ENCODE data around the gene FKBP8. TPM values are rescaled to one million over a fixed set of nuclear protein-coding genes. Genes with fewer than 3 reads are reported as not detected.

The FKBP8 gene
- total and polyA plus RNA-seq, 12 donors, result 26.3 to 816 (median 265) TPM

DNA sequence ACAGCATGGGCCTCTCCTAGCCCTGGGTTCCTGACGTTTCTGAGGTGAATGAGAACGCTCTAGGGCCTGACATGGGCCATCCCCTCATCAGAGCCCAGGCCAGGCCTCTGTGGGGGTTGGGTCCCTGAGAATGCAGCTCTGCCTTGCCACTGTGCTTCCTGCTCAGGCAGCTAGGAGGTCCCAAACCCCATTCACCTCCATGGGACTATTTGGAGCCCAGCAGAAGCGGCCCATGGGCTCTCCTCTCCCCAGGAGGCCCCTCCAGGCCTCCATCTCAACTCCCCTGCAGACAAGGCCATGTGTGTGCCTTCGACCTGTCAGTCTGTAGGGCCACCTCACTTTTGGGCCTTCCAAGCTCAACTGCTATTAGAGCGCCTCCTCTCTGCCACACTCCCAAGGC is 58.4 kb downstream of the FKBP8 start:
- DNase-seq, result no peak
- H3K36me3 ChIP-seq (replicated peaks in 1 of 2), result no peaks in the 10 kb centered on the region
- H3K27ac ChIP-seq, result no peak overlapping the region
- peaks cover 33 to 87% of the 10 kb centered on the region in 2 donors for H3K4me1 ChIP-seq (replicated peaks in 1 of 2)
- TF ChIP-seq, protein P1, sequence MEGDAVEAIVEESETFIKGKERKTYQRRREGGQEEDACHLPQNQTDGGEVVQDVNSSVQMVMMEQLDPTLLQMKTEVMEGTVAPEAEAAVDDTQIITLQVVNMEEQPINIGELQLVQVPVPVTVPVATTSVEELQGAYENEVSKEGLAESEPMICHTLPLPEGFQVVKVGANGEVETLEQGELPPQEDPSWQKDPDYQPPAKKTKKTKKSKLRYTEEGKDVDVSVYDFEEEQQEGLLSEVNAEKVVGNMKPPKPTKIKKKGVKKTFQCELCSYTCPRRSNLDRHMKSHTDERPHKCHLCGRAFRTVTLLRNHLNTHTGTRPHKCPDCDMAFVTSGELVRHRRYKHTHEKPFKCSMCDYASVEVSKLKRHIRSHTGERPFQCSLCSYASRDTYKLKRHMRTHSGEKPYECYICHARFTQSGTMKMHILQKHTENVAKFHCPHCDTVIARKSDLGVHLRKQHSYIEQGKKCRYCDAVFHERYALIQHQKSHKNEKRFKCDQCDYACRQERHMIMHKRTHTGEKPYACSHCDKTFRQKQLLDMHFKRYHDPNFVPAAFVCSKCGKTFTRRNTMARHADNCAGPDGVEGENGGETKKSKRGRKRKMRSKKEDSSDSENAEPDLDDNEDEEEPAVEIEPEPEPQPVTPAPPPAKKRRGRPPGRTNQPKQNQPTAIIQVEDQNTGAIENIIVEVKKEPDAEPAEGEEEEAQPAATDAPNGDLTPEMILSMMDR (IDR thresholded peaks at IDR 0.05), result no peak
- TF ChIP-seq POLR2A (IDR thresholded peaks at IDR 0.05), result no peak
- no peaks in the 10 kb centered on the region for H3K9me3 ChIP-seq (replicated peaks in 1 of 3)
- no peaks in the 10 kb centered on the region for H3K27me3 ChIP-seq
- 90 to 95% (median 93%) methylated on average over 4 to 5 of the region's 5 CpGs for WGBS, 4 donors
- H3K4me3 ChIP-seq, result no peak overlapping the region
- intact Hi-C loops (cut with DNase I), result no loop called here

DNA sequence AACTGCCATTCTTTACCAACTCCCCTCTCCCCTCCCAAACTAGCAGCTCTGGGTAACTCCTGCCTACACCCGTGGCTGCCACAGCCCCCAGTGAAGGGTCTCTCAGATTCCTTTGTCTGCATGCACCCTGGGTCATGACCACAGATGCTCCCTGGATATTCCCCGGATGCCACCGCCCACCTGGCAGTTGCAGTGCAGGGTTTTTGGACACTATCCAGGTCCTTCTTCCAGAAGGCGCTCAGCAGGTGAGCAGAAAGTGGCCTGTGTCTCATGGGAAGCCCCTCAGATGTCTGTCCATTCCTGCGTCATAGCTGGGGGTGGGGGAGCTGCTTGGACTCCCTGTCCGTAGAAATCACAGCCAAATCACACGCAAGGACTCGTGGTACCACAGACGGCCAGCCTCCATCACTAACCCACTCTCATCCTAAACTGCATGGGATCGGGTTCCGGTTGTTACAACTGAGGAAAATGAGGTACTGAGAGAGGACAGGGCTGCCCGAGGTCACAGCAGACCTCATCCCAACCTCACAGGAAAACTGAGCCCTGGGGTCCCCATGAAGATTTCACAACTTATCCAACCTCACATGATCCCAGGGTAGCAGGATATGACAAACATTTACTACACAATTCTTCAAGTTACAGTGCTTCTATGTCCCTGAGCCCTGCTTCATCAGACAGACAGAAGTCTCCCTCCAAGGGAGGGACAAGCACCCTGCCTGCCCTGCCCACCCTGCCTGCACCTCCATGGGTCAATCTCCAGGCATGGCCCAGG is 60.1 kb downstream of the FKBP8 start:
- 79 to 87% (median 81%) methylated on average over 12 of the region's 12 CpGs for WGBS, 4 donors
- DNase-seq, result no peak
- no peaks in the 10 kb centered on the region for H3K27me3 ChIP-seq
- no peak overlapping the region for H3K4me3 ChIP-seq
- TF ChIP-seq, protein P1 (IDR thresholded peaks at IDR 0.05), result no peak
- intact Hi-C loops (cut with DNase I), result no loop called here
- peaks cover 35 to 92% of the 10 kb centered on the region in 2 donors for H3K4me1 ChIP-seq (replicated peaks in 1 of 2)
- no peaks in the 10 kb centered on the region for H3K36me3 ChIP-seq (replicated peaks in 1 of 2)
- peak overlapping the region in 2 of 5 donors; percentile 15 to 21 for H3K27ac ChIP-seq
- H3K9me3 ChIP-seq (replicated peaks in 1 of 3), result no peaks in the 10 kb centered on the region

Other genes starting within 250 kb of the FKBP8 start
- 100 to 1,000 TPM; 107 to 290 (median 169) TPM for gene LSM4, start 220.5 kb downstream of the FKBP8 start, total RNA-seq
- 100 to 1,000 TPM; 105 to 195 (median 120) TPM for gene LSM4, start 220.5 kb downstream of the FKBP8 start, polyA plus RNA-seq
- gene PGPEP1, start 203.0 kb downstream of the FKBP8 start, total RNA-seq, result 10 to 100 TPM; 19.0 to 89.2 (median 58.5) TPM
- 10 to 100 TPM; 20.3 to 46.1 (median 21.1) TPM for gene PGPEP1, start 203.0 kb downstream of the FKBP8 start, polyA plus RNA-seq
- 10 to 100 TPM in 4 of 9 donors, 1 to 10 TPM in 4, under 1 TPM in 1; 0.90 to 29.2 (median 6.2) TPM for gene GDF15, start 157.4 kb downstream of the FKBP8 start, total RNA-seq
- gene GDF15, start 157.4 kb downstream of the FKBP8 start, polyA plus RNA-seq, result 1 to 10 TPM in 2 of 3 donors, under 1 TPM in 1; 0.33 to 5.3 (median 2.6) TPM
- gene LRRC25, start 146.0 kb downstream of the FKBP8 start, total RNA-seq, result 10 to 100 TPM in 7 of 9 donors, 1 to 10 TPM in 2; 1.5 to 38.2 (median 21.6) TPM
- 10 to 100 TPM in 1 of 3 donors, 1 to 10 TPM in 2; 5.1 to 18.4 (median 8.5) TPM for gene LRRC25, start 146.0 kb downstream of the FKBP8 start, polyA plus RNA-seq
- gene SSBP4, start 124.2 kb downstream of the FKBP8 start, total RNA-seq, result 100 to 1,000 TPM in 1 of 9 donors, 10 to 100 TPM in 8; 38.9 to 119 (median 69.9) TPM
- gene SSBP4, start 124.2 kb downstream of the FKBP8 start, polyA plus RNA-seq, result 100 to 1,000 TPM in 2 of 3 donors, 1 to 10 TPM in 1; 9.1 to 160 (median 136) TPM
- 100 to 1,000 TPM in 3 of 9 donors, 10 to 100 TPM in 6; 32.3 to 211 (median 66.0) TPM for gene ISYNA1, start 105.4 kb downstream of the FKBP8 start, total RNA-seq
- gene ISYNA1, start 105.4 kb downstream of the FKBP8 start, polyA plus RNA-seq, result 100 to 1,000 TPM in 2 of 3 donors, 1 to 10 TPM in 1; 3.2 to 313 (median 125) TPM
- 10 to 100 TPM in 7 of 9 donors, 1 to 10 TPM in 2; 3.6 to 28.3 (median 14.2) TPM for gene ELL, start 21.5 kb downstream of the FKBP8 start, total RNA-seq
- 10 to 100 TPM in 1 of 3 donors, 1 to 10 TPM in 2; 1.8 to 14.3 (median 9.1) TPM for gene ELL, start 21.5 kb downstream of the FKBP8 start, polyA plus RNA-seq
- 100 to 1,000 TPM in 3 of 9 donors, 10 to 100 TPM in 6; 57.7 to 165 (median 83.3) TPM for gene KXD1, start 14.3 kb upstream of the FKBP8 start, total RNA-seq
- gene KXD1, start 14.3 kb upstream of the FKBP8 start, polyA plus RNA-seq, result 100 to 1,000 TPM in 1 of 3 donors, 10 to 100 TPM in 2; 74.2 to 120 (median 79.4) TPM
- gene UBA52, start 28.3 kb upstream of the FKBP8 start, total RNA-seq, result 1,000 to 10,000 TPM in 6 of 9 donors, 100 to 1,000 TPM in 3; 781 to 1,331 (median 1,025) TPM
- 1,000 to 10,000 TPM in 2 of 3 donors, 100 to 1,000 TPM in 1; 950 to 1,900 (median 1,669) TPM for gene UBA52, start 28.3 kb upstream of the FKBP8 start, polyA plus RNA-seq
- gene REX1BD, start 45.2 kb upstream of the FKBP8 start, total RNA-seq, result 100 to 1,000 TPM in 3 of 9 donors, 10 to 100 TPM in 6; 56.1 to 268 (median 89.4) TPM
- 100 to 1,000 TPM in 2 of 3 donors, 1 to 10 TPM in 1; 8.8 to 156 (median 148) TPM for gene REX1BD, start 45.2 kb upstream of the FKBP8 start, polyA plus RNA-seq
- 100 to 1,000 TPM in 1 of 9 donors, 10 to 100 TPM in 5, 1 to 10 TPM in 2, under 1 TPM in 1; 0.44 to 111 (median 15.0) TPM for gene CRLF1, start 63.2 kb upstream of the FKBP8 start, total RNA-seq
- 10 to 100 TPM in 2 of 3 donors, 1 to 10 TPM in 1; 5.7 to 80.0 (median 51.2) TPM for gene CRLF1, start 63.2 kb upstream of the FKBP8 start, polyA plus RNA-seq
- gene TMEM59L, start 69.3 kb upstream of the FKBP8 start, total RNA-seq, result 10 to 100 TPM in 2 of 9 donors, 1 to 10 TPM in 6, under 1 TPM in 1; 0.89 to 13.9 (median 5.2) TPM
- 10 to 100 TPM in 1 of 3 donors, 1 to 10 TPM in 2; 1.9 to 14.5 (median 5.5) TPM for gene TMEM59L, start 69.3 kb upstream of the FKBP8 start, polyA plus RNA-seq
- gene KLHL26, start 93.5 kb upstream of the FKBP8 start, total RNA-seq, result 10 to 100 TPM in 3 of 9 donors, 1 to 10 TPM in 6; 1.4 to 15.2 (median 9.0) TPM
- gene KLHL26, start 93.5 kb upstream of the FKBP8 start, polyA plus RNA-seq, result 1 to 10 TPM; 1.7 to 5.1 (median 3.7) TPM
- gene CRTC1, start 140.1 kb upstream of the FKBP8 start, total RNA-seq, result 10 to 100 TPM in 6 of 9 donors, 1 to 10 TPM in 3; 3.1 to 22.5 (median 10.2) TPM
- gene CRTC1, start 140.1 kb upstream of the FKBP8 start, polyA plus RNA-seq, result 10 to 100 TPM in 2 of 3 donors, 1 to 10 TPM in 1; 4.6 to 38.1 (median 18.1) TPM
- gene COMP, start 247.7 kb upstream of the FKBP8 start, total RNA-seq, result under 1 TPM in 1 of 9 donors, not detected in 8; 0.11 TPM
- under 1 TPM in 2 of 3 donors, not detected in 1; 0.16 to 0.17 TPM for gene COMP, start 247.7 kb upstream of the FKBP8 start, polyA plus RNA-seq

All from adrenal gland (tissue), 12 donors.